OCI-LY1 (cell line): ENCODE results near the gene CDC42.

Experiments used
- H2AFZ ChIP-seq: fragments of 200-600 bp; sonication (generic), shearing (Covaris generic); 2 replicates; pipeline ENCODE4 v1.6.0; 2014; ENCODE audit warnings: antibody characterized with exemption, mild to moderate bottlenecking, low read length
- H3F3A ChIP-seq: fragments of 200-600 bp; sonication (generic), shearing (Covaris generic); 2 replicates; pipeline ENCODE4 v1.6.0; 2014; ENCODE audit warnings: mild to moderate bottlenecking, antibody characterized with exemption, low read length, moderate library complexity; ENCODE audit not compliant: insufficient read depth
- H3K27ac ChIP-seq: fragments of 200-600 bp; sonication (generic); 2 replicates; pipeline ENCODE4 v1.5.1; 2014; ENCODE audit warnings: low read length, mixed run types, mild to moderate bottlenecking, low read depth; ENCODE audit not compliant: poor library complexity, severe bottlenecking
- H3K27me3 ChIP-seq: fragments of 200-600 bp; sonication (generic); 2 replicates; pipeline ENCODE4 v1.6.0; 2014; ENCODE audit warnings: antibody characterized with exemption, mild to moderate bottlenecking, low read length, moderate library complexity; ENCODE audit not compliant: insufficient read depth
- H3K36me3 ChIP-seq: fragments of 200-600 bp; sonication (generic); 2 replicates; pipeline ENCODE4 v1.6.1; 2014; ENCODE audit warnings: mild to moderate bottlenecking, antibody characterized with exemption, low read length, moderate library complexity, mixed read lengths; ENCODE audit not compliant: insufficient read depth
- H3K4me1 ChIP-seq: fragments of 200-600 bp; sonication (generic); 2 replicates; pipeline ENCODE4 v1.5.1; 2014; ENCODE audit warnings: mild to moderate bottlenecking, low read length, moderate library complexity; ENCODE audit not compliant: insufficient read depth, severe bottlenecking
- H3K4me2 ChIP-seq: fragments of 200-600 bp; sonication (generic), shearing (Covaris generic); 2 replicates; pipeline ENCODE4 v1.6.1; 2014; ENCODE audit warnings: low read length
- H3K4me3 ChIP-seq: fragments of 200-600 bp; sonication (generic); 2 replicates; pipeline ENCODE4 v1.5.1; 2014; ENCODE audit warnings: low read length, low read depth, mild to moderate bottlenecking, mixed read lengths; ENCODE audit not compliant: poor library complexity, severe bottlenecking
- H3K79me2 ChIP-seq: fragments of 200-600 bp; shearing (Covaris generic); 2 replicates; pipeline ENCODE4 v1.6.1; 2016; ENCODE audit warnings: mixed run types, low read length, mixed read lengths; ENCODE audit not compliant: insufficient read depth
- H3K9ac ChIP-seq: fragments of 200-600 bp; sonication (generic), shearing (Covaris generic); 2 replicates; pipeline ENCODE4 v1.6.1; 2014; ENCODE audit warnings: mild to moderate bottlenecking, low read length, mixed read lengths
- H3K9me2 ChIP-seq: fragments of 200-600 bp; sonication (generic), shearing (Covaris generic); 2 replicates; pipeline ENCODE4 v1.6.1; 2014; ENCODE audit warnings: low read depth, mild to moderate bottlenecking, low read length, mixed read lengths
- H3K9me3 ChIP-seq: fragments of 200-600 bp; shearing (Covaris generic); 2 replicates; pipeline ENCODE4 v1.6.1; 2014; ENCODE audit warnings: low read length, mixed read lengths
- H4K20me1 ChIP-seq: fragments of 200-600 bp; sonication (generic), shearing (Covaris generic); 2 replicates; pipeline ENCODE4 v1.6.0; 2016; ENCODE audit warnings: mild to moderate bottlenecking, low read length; ENCODE audit not compliant: insufficient read depth
- CTCF ChIP-seq: fragments of 200-600 bp; sonication (generic), shearing (Covaris generic); IDR thresholded peaks from 2 replicates; pipeline ENCODE4 v1.5.1; 2017; ENCODE audit warnings: mild to moderate bottlenecking, antibody characterized with exemption, low read length, moderate library complexity, mixed read lengths
- EZH2 ChIP-seq: fragments of 200-600 bp; sonication (generic), shearing (Covaris generic); IDR thresholded peaks from 2 replicates; pipeline ENCODE4 v1.8.0; 2017; ENCODE audit warnings: borderline replicate concordance, mixed run types, mild to moderate bottlenecking, antibody characterized with exemption, low read length, moderate library complexity, mixed read lengths

CDC42 gene

GRCh38 chr1:22104865-22105437 is 52.4 kb downstream of the CDC42 start:
- TF ChIP-seq EZH2 (no peak), CTCF (no peak)
- H3K79me2 ChIP-seq, result no peaks in the 10 kb centered on the region
- no peak overlapping the region for H2AFZ ChIP-seq
- no peak overlapping the region for H3K4me3 ChIP-seq
- no peak overlapping the region for H3K4me2 ChIP-seq
- 0 out of 2 replicates have a peak, but pooled peaks cover 4% of the 10 kb centered on the region for H3F3A ChIP-seq
- no peak overlapping the region for H3K9ac ChIP-seq
- H3K27me3 ChIP-seq, result no peaks in the 10 kb centered on the region
- H3K4me1 ChIP-seq, result no peaks in the 10 kb centered on the region
- peaks cover 35% of the 10 kb centered on the region; the same call in 1 of the 2 replicates for H3K36me3 ChIP-seq
- no peak overlapping the region for H3K27ac ChIP-seq
- H4K20me1 ChIP-seq, result no peaks in the 10 kb centered on the region
- H3K9me3 ChIP-seq, result no peaks in the 10 kb centered on the region
- H3K9me2 ChIP-seq, result no peaks in the 10 kb centered on the region

- no peak for TF ChIP-seq EZH2
- TF ChIP-seq CTCF, result peak; percentile 76
- Histone ChIP-seq H3K9ac (no peak overlapping the region), H4K20me1 (no peaks in the 10 kb centered on the region), H3K9me2 (no peaks in the 10 kb centered on the region), H3K9me3 (no peaks in the 10 kb centered on the region), H3K27me3 (no peaks in the 10 kb centered on the region), H3K4me1 (no peaks in the 10 kb centered on the region), H3K4me2 (no peak overlapping the region), H3F3A (no peaks in the 10 kb centered on the region), H2AFZ (no peak overlapping the region), H3K79me2 (no peaks in the 10 kb centered on the region), H3K36me3 (peaks cover 27% of the 10 kb centered on the region; the same call in 1 of the 2 replicates), H3K27ac (no peak overlapping the region), H3K4me3 (no peak overlapping the region)
Observed at GRCh38 chr1:22105611-22106207, 53.2 kb downstream of the CDC42 start.

- no peak overlapping the region for H2AFZ ChIP-seq
- TF ChIP-seq CTCF (no peak), EZH2 (no peak)
- no peaks in the 10 kb centered on the region for H3K9me2 ChIP-seq
- no peak overlapping the region for H3K27ac ChIP-seq
- H3K9ac ChIP-seq, result no peak overlapping the region
- H3K9me3 ChIP-seq, result no peaks in the 10 kb centered on the region
- no peaks in the 10 kb centered on the region for H3K79me2 ChIP-seq
- peaks cover 36% of the 10 kb centered on the region; the same call in 1 of the 2 replicates for H3K36me3 ChIP-seq
- H3K4me2 ChIP-seq, result no peak overlapping the region
- H3F3A ChIP-seq, result no peaks in the 10 kb centered on the region
- no peaks in the 10 kb centered on the region for H4K20me1 ChIP-seq
- H3K4me3 ChIP-seq, result no peak overlapping the region
- no peaks in the 10 kb centered on the region for H3K27me3 ChIP-seq
- H3K4me1 ChIP-seq, result no peaks in the 10 kb centered on the region
Observed at GRCh38 chr1:22107126-22107525, 54.6 kb downstream of the CDC42 start.
